Astrocyte of the hippocampus (primary cell): Measurements from ENCODE around the gene INPP5F.
A peak's percentile ranks its signal among the peaks of the same experiment; 100 is the strongest.
"Not testable (repeated sequence)": the region's sequence is repeated elsewhere in the genome, so short reads cannot be mapped to it uniquely, and the experiment has no call there.

ENCODE experiments used
- DNase-seq: peaks from one replicate; pipeline ENCODE4 v3.0.0; 2011; ENCODE audit warnings: low read depth, low spot score

INPP5F gene

GRCh38 chr10:119777686-119778085, 51.8 kb downstream of the INPP5F start:
- DNase-seq: no peak

GRCh38 chr10:119778776-119779445, 53.1 kb downstream of the INPP5F start:
- no peak for DNase-seq

GRCh38 chr10:119780879-119781480, 55.1 kb downstream of the INPP5F start:
- DNase-seq: no peak

GRCh38 chr10:119781498-119781897, 55.6 kb downstream of the INPP5F start:
- no peak for DNase-seq

- no peak for DNase-seq
These were observed 57.3 kb downstream of the INPP5F start for GRCh38 chr10:119782981-119783664.

- DNase-seq: no peak
These were observed 57.8 kb downstream of the INPP5F start for GRCh38 chr10:119783665-119784027.

- DNase-seq: peak; percentile 42
These were observed 58.7 kb downstream of the INPP5F start for GRCh38 chr10:119784340-119785067.

- DNase-seq: peak; percentile 94
These were observed 60.4 kb downstream of the INPP5F start for GRCh38 chr10:119786117-119786769.

- DNase-seq: not testable (repeated sequence)
These were observed 69.3 kb downstream of the INPP5F start for GRCh38 chr10:119795101-119795500.

- DNase-seq: no peak
These were observed 70.2 kb downstream of the INPP5F start for GRCh38 chr10:119796039-119796438.

- no peak for DNase-seq
These were observed 75.3 kb downstream of the INPP5F start for GRCh38 chr10:119801176-119801575.

- DNase-seq: no peak
These were observed 76.2 kb downstream of the INPP5F start for GRCh38 chr10:119801998-119802538.

GRCh38 chr10:119803264-119803663, 77.4 kb downstream of the INPP5F start:
- DNase-seq: peak; percentile 65

GRCh38 chr10:119805702-119806230, 79.9 kb downstream of the INPP5F start:
- no peak for DNase-seq

- DNase-seq: no peak
These were observed 80.7 kb downstream of the INPP5F start for GRCh38 chr10:119806334-119807130.

- peak; percentile 70 for DNase-seq
These were observed 82.3 kb downstream of the INPP5F start for GRCh38 chr10:119807960-119808697.

- DNase-seq: no peak
These were observed 85.3 kb downstream of the INPP5F start for GRCh38 chr10:119811122-119811521.

GRCh38 chr10:119812684-119813083, 86.8 kb downstream of the INPP5F start:
- no peak for DNase-seq

- no peak for DNase-seq
These were observed 89.8 kb downstream of the INPP5F start for GRCh38 chr10:119815671-119816070.
